Measurements from ENCODE around the gene VPS33A.

Gene VPS33A

DNA sequence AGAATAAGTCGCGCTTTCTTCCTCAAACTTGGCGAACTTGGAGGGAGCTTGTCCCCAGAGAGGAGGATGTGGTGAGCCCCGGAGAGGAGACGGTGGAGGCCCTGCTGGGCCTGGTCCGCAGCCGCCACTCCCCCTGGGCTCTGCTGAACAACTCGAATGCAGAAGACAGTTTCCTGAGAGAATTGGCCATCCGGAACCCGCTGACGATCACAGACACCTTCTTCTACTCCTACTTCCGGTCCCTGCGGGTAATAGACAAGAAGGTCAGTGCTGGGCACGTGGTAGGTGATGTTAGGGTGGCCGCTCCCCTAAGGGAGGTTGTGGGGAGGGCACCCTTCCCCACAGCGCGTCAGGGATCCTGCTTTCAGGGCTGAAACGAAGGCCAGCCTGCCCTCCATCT is 81.8 kb downstream of the VPS33A start:
- H3K27me3 Mint-ChIP-seq = peaks cover 43% of the 10 kb centered on the region
- peaks cover 18% of the 10 kb centered on the region for H3K4me1 Mint-ChIP-seq
- no peaks in the 10 kb centered on the region for H3K9me3 Mint-ChIP-seq
- ATAC-seq (no peak), DNase-seq (no peak)
- H3K27ac Mint-ChIP-seq = no peak overlapping the region
- H3K4me3 Mint-ChIP-seq = peak overlapping the region; percentile 53 to 66

- Mint-ChIP-seq H3K27me3 (peaks cover 45% of the 10 kb centered on the region), H3K4me1 (peaks cover 18% of the 10 kb centered on the region), H3K4me3 (peak overlapping the region; percentile 54 to 83), H3K27ac (no peak overlapping the region), H3K9me3 (no peaks in the 10 kb centered on the region)
- ATAC-seq (peak; percentile 29), DNase-seq (no peak)
Measured at GRCh38 chr12:122183588-122183940, 82.7 kb downstream of the VPS33A start.

GRCh38 chr12:122182887-122183587 is 83.3 kb downstream of the VPS33A start, which contains the start of gene LRRC43:
Gene LRRC43 (plus strand): TSS chr12:122183123. CDS start chr12:122183145, 22 bp downstream.
- Mint-ChIP-seq H3K27ac (no peak within 1 kb of the TSS), H3K9me3 (no peaks in the 10 kb centered on the region), H3K4me3 (peak within 1 kb of the TSS; percentile 79 to 83), H3K4me1 (peaks cover 18% of the 10 kb centered on the region), H3K27me3 (peaks cover 45% of the 10 kb centered on the region)
- DNase-seq (peak; percentile 37 to 40), ATAC-seq (peak; percentile 84)
